Caco-2 (cell line): ENCODE results near the gene TARS3. TPM values are rescaled to one million over a fixed set of nuclear protein-coding genes. Genes with fewer than 3 reads are reported as not detected.
A peak's percentile ranks its signal among the peaks of the same experiment; 100 is the strongest.

Experiments
- BruUV-seq: library from RNA; stranded (reverse); fragments of 400-500 nt; replicated peaks from 2 replicates; lab custom pipeline; 2021; lab: Mats Ljungman, UMichigan
- CTCF ChIA-PET: fragments of 300-600 bp; sonication (Branson Sonifier 250); formaldehyde crosslinking; loops from one replicate; lab custom pipeline; 2022; ENCODE audit warnings: antibody characterized with exemption; lab: Charles Lee
- POLR2A ChIA-PET: fragments of 300-600 bp; sonication (Branson Sonifier 250); formaldehyde crosslinking; loops from one replicate; lab custom pipeline; 2022; ENCODE audit warnings: antibody characterized with exemption; lab: Charles Lee
- DNase-seq, 2 experiments: peaks; one replicate each; pipeline versions ENCODE4 v3.0.0 to v3.0.0-alpha.2; 2020 to 2022
- H3K27me3 ChIP-seq: replicated peaks from 2 replicates; pipeline ENCODE4 v1.6.0; 2011; ENCODE audit warnings: low read length; ENCODE audit not compliant: control insufficient read depth, insufficient read depth
- H3K36me3 ChIP-seq: 2 replicates; pipeline ENCODE4 v1.5.1; 2011; ENCODE audit warnings: low read length; ENCODE audit not compliant: control insufficient read depth, insufficient read depth
- H3K4me1 ChIP-seq: fragments of 250-450 bp; sonication (Bioruptor Pico); 2 replicates; pipeline ENCODE4 v1.5.1; 2020; ENCODE audit warnings: mild to moderate bottlenecking
- H3K4me3 ChIP-seq: 2 replicates; pipeline ENCODE4 v1.5.1; 2011; ENCODE audit warnings: low read depth, mild to moderate bottlenecking, control low read depth, low read length
- H3K9me3 ChIP-seq: fragments of 250-450 bp; sonication (Bioruptor Pico); 2 replicates; pipeline ENCODE4 v1.5.1; 2020; ENCODE audit warnings: mild to moderate bottlenecking, moderate library complexity
- H3K27ac Mint-ChIP-seq: one replicate; pipeline ENCODE4 v1.8.0; 2022; ENCODE audit warnings: mixed read lengths; ENCODE audit not compliant: unreplicated experiment
- H3K27me3 Mint-ChIP-seq: one replicate; pipeline ENCODE4 v1.8.0; 2022; ENCODE audit warnings: mixed read lengths; ENCODE audit not compliant: insufficient read depth, unreplicated experiment
- H3K36me3 Mint-ChIP-seq: one replicate; pipeline ENCODE4 v1.8.0; 2022; ENCODE audit warnings: mild to moderate bottlenecking, mixed read lengths; ENCODE audit not compliant: insufficient read depth, unreplicated experiment
- H3K4me1 Mint-ChIP-seq: one replicate; pipeline ENCODE4 v1.8.0; 2022; ENCODE audit warnings: low read depth, mixed read lengths; ENCODE audit not compliant: unreplicated experiment
- H3K4me3 Mint-ChIP-seq: one replicate; pipeline ENCODE4 v1.8.0; 2022; ENCODE audit warnings: mild to moderate bottlenecking, moderate library complexity, mixed read lengths; ENCODE audit not compliant: unreplicated experiment
- H3K9me3 Mint-ChIP-seq: one replicate; pipeline ENCODE4 v1.8.0; 2022; ENCODE audit warnings: mixed read lengths; ENCODE audit not compliant: unreplicated experiment
- CTCF ChIP-seq, 2 experiments: fragments of 200-600 bp in 1 of 2; IDR thresholded peaks; 1 replicate in 1 of 2; 2 replicates in 1 of 2; pipeline versions ENCODE4 v1.5.1 to v1.8.0; 2011 to 2022; ENCODE audit warnings: antibody characterized with exemption in 1 of 2, control low read depth in 1 of 2, inconsistent platforms in 1 of 2, low read depth in 1 of 2, low read length in 1 of 2, mild to moderate bottlenecking in 1 of 2, moderate library complexity in 1 of 2; ENCODE audit not compliant: insufficient read depth in 1 of 2, severe bottlenecking in 1 of 2, unreplicated experiment in 1 of 2
- intact Hi-C: fragments of 100-400 bp; cut with micrococcal nuclease; formaldehyde crosslinking; loops from one replicate; pipeline ENCODE4 v1.10.0; 2022; ENCODE audit not compliant: unreplicated experiment
- total RNA-seq: library from RNA; stranded (reverse); gene quantifications from 2 replicates; pipeline ENCODE4 v1.2.3, GENCODE V29; 2022

Gene TARS3
- total RNA-seq, 1 experiment from 2014 or later: 9.8 TPM

DNA sequence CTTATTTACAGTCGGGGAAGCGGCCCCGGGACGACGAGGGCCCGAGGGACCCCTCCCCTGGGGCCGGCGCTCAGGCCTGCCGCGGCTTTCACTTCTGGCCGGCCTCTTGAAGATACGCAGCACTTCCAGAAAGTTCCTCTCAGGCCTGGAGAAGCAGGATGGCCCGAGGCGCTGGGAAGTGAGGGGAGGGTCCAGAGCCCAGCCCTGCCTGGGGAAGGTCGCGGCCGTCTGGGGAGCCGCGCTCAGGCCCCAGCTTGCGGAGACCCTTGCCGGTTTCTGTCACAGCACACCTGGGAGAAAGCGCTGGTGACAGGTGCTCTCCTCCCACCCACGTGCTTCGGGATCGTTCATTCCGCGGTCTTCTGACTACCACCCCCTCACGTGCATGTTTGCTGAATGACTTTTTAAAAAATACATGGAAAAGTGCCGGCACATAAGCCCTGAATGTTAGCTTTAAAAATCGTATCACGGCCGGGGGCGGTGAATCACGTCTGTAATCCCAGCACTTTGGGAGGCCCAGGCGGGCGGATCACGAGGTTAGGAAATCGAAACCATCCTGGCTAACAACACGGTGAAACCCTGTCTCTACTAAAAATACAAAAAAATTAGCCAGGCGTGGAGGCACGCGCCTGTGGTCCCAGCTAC is 71.4 kb downstream of the TARS3 start:
- TF ChIP-seq CTCF (IDR thresholded peaks at IDR 0.05; ENCODE audit: insufficient read depth in 1 of 2, low read depth in 1 of 2, low read length in 1 of 2, severe bottlenecking in 1 of 2, unreplicated experiment in 1 of 2): no peak
- intact Hi-C loops: no loop called here
- Histone ChIP-seq H3K4me1 (peaks cover 9% of the 10 kb centered on the region), H3K9me3 (no peaks in the 10 kb centered on the region), H3K27me3 (no peaks in the 10 kb centered on the region), H3K4me3 (peak overlapping the region; percentile 73), H3K36me3 (no peaks in the 10 kb centered on the region)
- Mint-ChIP-seq H3K4me1 (peaks cover 4% of the 10 kb centered on the region), H3K27ac (peak overlapping the region; percentile 66), H3K9me3 (no peaks in the 10 kb centered on the region), H3K27me3 (no peaks in the 10 kb centered on the region), H3K4me3 (peak overlapping the region; percentile 79), H3K36me3 (peaks cover 6% of the 10 kb centered on the region)
- ChIA-PET CTCF (interaction anchor here (0.6 kb wide), 1 partner anchor 11 kb away, joined by 3 read pairs; no protein-coding TSS in a partner anchor), POLR2A (no interaction called here)
- DNase-seq: peak in 1 of 2 experiments; percentile 49
- TSS peak; percentile 89 for BruUV-seq

DNA sequence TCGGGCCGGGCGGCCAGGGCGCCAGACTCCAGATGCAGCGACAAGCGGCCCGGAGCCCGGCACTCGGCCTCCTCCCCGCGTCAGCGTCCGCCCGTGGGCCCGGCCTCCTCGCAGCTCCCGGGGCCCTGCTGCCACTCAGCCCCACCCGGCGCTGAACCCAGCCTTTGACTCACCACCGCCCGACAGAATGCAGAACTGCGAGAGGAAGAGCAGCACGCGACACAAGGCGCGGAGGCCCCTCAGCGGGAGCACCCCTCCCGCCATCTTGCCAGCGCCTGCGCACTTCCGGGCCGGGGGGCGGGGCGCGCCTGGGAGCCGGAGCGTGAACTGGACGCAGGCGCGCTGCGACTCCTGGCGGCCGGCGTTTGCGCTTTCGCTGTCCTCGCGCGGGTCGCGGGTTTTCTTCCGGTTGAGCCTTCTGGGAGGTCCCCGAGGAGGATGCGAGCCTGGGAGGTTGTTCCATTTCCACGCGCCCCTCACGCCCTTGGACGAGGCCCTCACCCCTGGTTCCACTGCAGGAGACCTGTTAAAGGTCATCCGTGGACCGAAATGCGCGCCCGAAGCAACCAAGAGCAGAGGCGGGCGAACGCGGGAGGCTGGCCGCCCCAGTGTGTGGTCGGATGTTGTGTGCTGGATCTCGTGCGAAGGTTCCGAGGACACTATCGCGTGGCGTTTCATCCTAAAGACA is 72.0 kb downstream of the TARS3 start, which contains the start of gene TM2D3:
Gene TM2D3 (minus strand): TSS at position 284 of the 688 bp plus-strand sequence. CDS start 20 bp downstream, at position 264.
- Histone ChIP-seq H3K27me3 (no peaks in the 10 kb centered on the region), H3K9me3 (no peaks in the 10 kb centered on the region), H3K4me3 (peak within 1 kb of the TSS; percentile 73), H3K36me3 (no peaks in the 10 kb centered on the region), H3K4me1 (peaks cover 9% of the 10 kb centered on the region)
- Mint-ChIP-seq H3K27ac (peak within 1 kb of the TSS; percentile 66), H3K27me3 (no peaks in the 10 kb centered on the region), H3K9me3 (no peaks in the 10 kb centered on the region), H3K4me3 (peak within 1 kb of the TSS; percentile 79), H3K4me1 (peaks cover 4% of the 10 kb centered on the region), H3K36me3 (peaks cover 6% of the 10 kb centered on the region)
- CTCF ChIA-PET: interaction anchor here (0.6 to 1.3 kb wide), 4 partner anchors 10 to 363 kb away, joined by 3 to 5 read pairs (median 3); no protein-coding TSS in a partner anchor
- DNase-seq: peak; percentile 85 to 95
- TF ChIP-seq CTCF (IDR thresholded peaks at IDR 0.05; ENCODE audit: insufficient read depth in 1 of 2, low read depth in 1 of 2, low read length in 1 of 2, severe bottlenecking in 1 of 2, unreplicated experiment in 1 of 2): peak; percentile 70 to 80
- intact Hi-C loops: no loop called here
- POLR2A ChIA-PET: no interaction called here
- BruUV-seq: no TSS peak

DNA sequence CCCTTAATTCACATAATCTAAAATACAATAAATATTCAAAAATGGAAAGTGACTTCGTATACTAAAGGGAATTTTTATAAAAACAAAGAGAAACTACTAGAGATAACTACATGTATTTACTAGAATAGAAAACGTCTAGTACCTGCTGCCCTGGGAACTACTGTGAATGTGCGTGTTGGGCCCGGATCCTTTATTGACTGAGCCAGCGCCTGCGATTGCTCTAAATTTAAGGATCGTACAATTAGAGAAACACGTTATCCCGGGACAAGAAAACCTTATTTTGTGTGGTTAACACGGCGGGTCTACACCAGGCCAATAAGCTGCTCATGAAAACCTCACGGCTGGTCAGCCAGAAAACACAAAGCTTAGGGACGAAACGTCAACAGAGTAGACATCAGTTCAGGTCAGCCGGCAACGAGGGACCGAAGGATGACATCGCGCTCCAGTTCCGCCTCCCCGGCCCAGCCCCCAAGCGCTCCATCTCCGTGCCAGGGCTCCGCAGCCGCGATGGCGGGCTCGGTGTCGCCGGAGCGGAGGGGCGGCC is 72.6 kb downstream of the TARS3 start:
- no TSS peak for BruUV-seq
- ChIA-PET CTCF (interaction anchor here (0.6 to 1.3 kb wide), 3 partner anchors 10 to 363 kb away, joined by 3 to 5 read pairs (median 3); no protein-coding TSS in a partner anchor), POLR2A (no interaction called here)
- Mint-ChIP-seq H3K27me3 (no peaks in the 10 kb centered on the region), H3K27ac (peak overlapping the region; percentile 66), H3K36me3 (peaks cover 6% of the 10 kb centered on the region), H3K4me1 (peaks cover 4% of the 10 kb centered on the region), H3K9me3 (no peaks in the 10 kb centered on the region), H3K4me3 (peak overlapping the region; percentile 79)
- DNase-seq: no peak
- Histone ChIP-seq H3K4me3 (peak overlapping the region; percentile 73), H3K9me3 (no peaks in the 10 kb centered on the region), H3K36me3 (no peaks in the 10 kb centered on the region), H3K4me1 (peaks cover 9% of the 10 kb centered on the region), H3K27me3 (no peaks in the 10 kb centered on the region)
- intact Hi-C loops: loop anchor here (2.0 kb wide), 1 partner anchor 355 kb away; no protein-coding TSS in a partner anchor
- no peak for TF ChIP-seq CTCF (IDR thresholded peaks at IDR 0.05; ENCODE audit: insufficient read depth in 1 of 2, low read depth in 1 of 2, low read length in 1 of 2, severe bottlenecking in 1 of 2, unreplicated experiment in 1 of 2)
